Tibial nerve (tissue), 4 donors: ENCODE measurements around the gene MLXIP. TPM values are rescaled to one million over a fixed set of nuclear protein-coding genes. Genes with fewer than 3 reads are reported as not detected.

Source experiments
- DNase-seq, 2 donors: peaks; one replicate each; pipeline ENCODE4 v3.0.0-alpha.2; 2019; ENCODE audit warnings: low spot score in 2 of 2
- H3K27ac ChIP-seq, 4 donors: fragments of 200-600 bp; sonication (generic) in 3 of 4; one replicate each; pipeline ENCODE4 v1.5.1; 2017 to 2019; ENCODE audit warnings: mild to moderate bottlenecking in 1 of 4
- H3K27me3 ChIP-seq, 2 donors: fragments of 200-600 bp; sonication (generic) in 1 of 2; one replicate each; pipeline versions ENCODE4 v1.5.1 to v1.6.0; 2017 to 2019
- H3K36me3 ChIP-seq, 3 donors: fragments of 200-600 bp; sonication (generic); one replicate each; pipeline ENCODE4 v1.5.1; 2018 to 2019
- H3K4me1 ChIP-seq, 4 donors: fragments of 200-600 bp; sonication (generic) in 3 of 4; one replicate each; pipeline ENCODE4 v1.5.1; 2017 to 2019
- H3K4me3 ChIP-seq, 4 donors: fragments of 200-600 bp; sonication (generic) in 3 of 4; one replicate each; pipeline ENCODE4 v1.5.1; 2017 to 2019; ENCODE audit warnings: mild to moderate bottlenecking in 1 of 4, moderate library complexity in 1 of 4
- H3K9me3 ChIP-seq, 4 donors: fragments of 200-600 bp; sonication (generic) in 3 of 4; one replicate each; pipeline ENCODE4 v1.5.1; 2017 to 2019
- EP300 ChIP-seq, 2 donors: sonication (generic); formaldehyde crosslinking; IDR thresholded peaks; one replicate each; pipeline ENCODE4 v1.6.1; 2017; ENCODE audit warnings: antibody characterized with exemption in 2 of 2, mild to moderate bottlenecking in 1 of 2
- POLR2A ChIP-seq, 2 donors: fragments of 450-650 bp; IDR thresholded peaks; one replicate each; pipeline ENCODE4 v1.6.1; 2017; ENCODE audit warnings: antibody characterized with exemption in 2 of 2, mild to moderate bottlenecking in 2 of 2, moderate library complexity in 2 of 2
- WGBS, 2 donors: methylation state at CpG; one replicate each; pipeline ENCODE4 v1.1.5; 2018; 5-methylcytosine and 5-hydroxymethylcytosine counted together
- total RNA-seq, 4 donors: library from RNA; depleted of rRNA; stranded (reverse); fragments of >200 nt; gene quantifications; one replicate each; pipeline ENCODE4 v1.1.0, GENCODE V29; 2016
- TF ChIP-seq, protein P1 (sequence below), 5 experiments: fragments of 200-600 bp in 3 of 5; fragments of 450-650 bp in 2 of 5; sonication (generic) in 3 of 5; IDR thresholded peaks; one replicate each; pipeline ENCODE4 v1.5.1; 2016 to 2019; ENCODE audit warnings: antibody characterized with exemption in 5 of 5, mild to moderate bottlenecking in 3 of 5, moderate library complexity in 2 of 5

MLXIP gene
- total RNA-seq, 4 donors from 2014 or later, result 22.1 to 57.0 (median 27.1) TPM

DNA sequence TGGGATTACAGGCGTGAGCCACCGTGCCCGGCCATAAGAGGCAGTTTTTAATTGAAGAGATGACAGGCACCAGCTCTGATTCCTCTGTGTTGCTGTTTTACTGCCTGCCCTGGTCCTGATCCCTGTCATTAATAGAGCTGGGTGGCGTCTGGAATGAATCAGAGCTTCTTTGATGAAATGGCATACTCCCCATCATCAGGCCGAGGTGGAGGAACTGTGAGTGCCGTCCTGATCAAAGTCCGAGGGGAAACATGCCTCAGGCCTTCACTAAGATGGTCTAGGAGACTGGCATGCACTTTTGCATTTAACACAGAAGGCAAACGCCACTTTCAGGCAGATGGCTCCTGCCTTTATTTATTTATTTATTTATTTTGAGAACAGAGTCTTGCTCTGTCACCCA is 61.4 kb downstream of the MLXIP start:
- Histone ChIP-seq H3K27ac (no peak overlapping the region), H3K4me3 (no peak overlapping the region), H3K27me3 (no peaks in the 10 kb centered on the region), H3K36me3 (peaks cover 0 to 98% (median 28%) of the 10 kb centered on the region in 3 donors), H3K4me1 (no peaks in the 10 kb centered on the region), H3K9me3 (no peaks in the 10 kb centered on the region)
- TF ChIP-seq, protein P1, sequence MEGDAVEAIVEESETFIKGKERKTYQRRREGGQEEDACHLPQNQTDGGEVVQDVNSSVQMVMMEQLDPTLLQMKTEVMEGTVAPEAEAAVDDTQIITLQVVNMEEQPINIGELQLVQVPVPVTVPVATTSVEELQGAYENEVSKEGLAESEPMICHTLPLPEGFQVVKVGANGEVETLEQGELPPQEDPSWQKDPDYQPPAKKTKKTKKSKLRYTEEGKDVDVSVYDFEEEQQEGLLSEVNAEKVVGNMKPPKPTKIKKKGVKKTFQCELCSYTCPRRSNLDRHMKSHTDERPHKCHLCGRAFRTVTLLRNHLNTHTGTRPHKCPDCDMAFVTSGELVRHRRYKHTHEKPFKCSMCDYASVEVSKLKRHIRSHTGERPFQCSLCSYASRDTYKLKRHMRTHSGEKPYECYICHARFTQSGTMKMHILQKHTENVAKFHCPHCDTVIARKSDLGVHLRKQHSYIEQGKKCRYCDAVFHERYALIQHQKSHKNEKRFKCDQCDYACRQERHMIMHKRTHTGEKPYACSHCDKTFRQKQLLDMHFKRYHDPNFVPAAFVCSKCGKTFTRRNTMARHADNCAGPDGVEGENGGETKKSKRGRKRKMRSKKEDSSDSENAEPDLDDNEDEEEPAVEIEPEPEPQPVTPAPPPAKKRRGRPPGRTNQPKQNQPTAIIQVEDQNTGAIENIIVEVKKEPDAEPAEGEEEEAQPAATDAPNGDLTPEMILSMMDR (IDR thresholded peaks at IDR 0.05), result no peak
- TF ChIP-seq EP300 (IDR thresholded peaks at IDR 0.05) (no peak), POLR2A (IDR thresholded peaks at IDR 0.05) (no peak)
- WGBS, 2 donors, result 72 to 73% methylated on average over 8 of the region's 8 CpGs
- DNase-seq, result no peak

GRCh38 chr12:122140467-122141257 is 62.1 kb downstream of the MLXIP start:
- H3K27ac ChIP-seq, result no peak overlapping the region
- H3K27me3 ChIP-seq, result no peaks in the 10 kb centered on the region
- no peaks in the 10 kb centered on the region for H3K9me3 ChIP-seq
- H3K4me3 ChIP-seq, result no peak overlapping the region
- WGBS, 2 donors, result 94 to 96% methylated on average over 18 of the region's 19 CpGs
- peaks cover 0 to 94% (median 20%) of the 10 kb centered on the region in 3 donors for H3K36me3 ChIP-seq
- no peaks in the 10 kb centered on the region for H3K4me1 ChIP-seq
- TF ChIP-seq, protein P1 (IDR thresholded peaks at IDR 0.05), result no peak
- TF ChIP-seq EP300 (IDR thresholded peaks at IDR 0.05) (no peak), POLR2A (IDR thresholded peaks at IDR 0.05) (no peak)
- DNase-seq, result no peak

DNA sequence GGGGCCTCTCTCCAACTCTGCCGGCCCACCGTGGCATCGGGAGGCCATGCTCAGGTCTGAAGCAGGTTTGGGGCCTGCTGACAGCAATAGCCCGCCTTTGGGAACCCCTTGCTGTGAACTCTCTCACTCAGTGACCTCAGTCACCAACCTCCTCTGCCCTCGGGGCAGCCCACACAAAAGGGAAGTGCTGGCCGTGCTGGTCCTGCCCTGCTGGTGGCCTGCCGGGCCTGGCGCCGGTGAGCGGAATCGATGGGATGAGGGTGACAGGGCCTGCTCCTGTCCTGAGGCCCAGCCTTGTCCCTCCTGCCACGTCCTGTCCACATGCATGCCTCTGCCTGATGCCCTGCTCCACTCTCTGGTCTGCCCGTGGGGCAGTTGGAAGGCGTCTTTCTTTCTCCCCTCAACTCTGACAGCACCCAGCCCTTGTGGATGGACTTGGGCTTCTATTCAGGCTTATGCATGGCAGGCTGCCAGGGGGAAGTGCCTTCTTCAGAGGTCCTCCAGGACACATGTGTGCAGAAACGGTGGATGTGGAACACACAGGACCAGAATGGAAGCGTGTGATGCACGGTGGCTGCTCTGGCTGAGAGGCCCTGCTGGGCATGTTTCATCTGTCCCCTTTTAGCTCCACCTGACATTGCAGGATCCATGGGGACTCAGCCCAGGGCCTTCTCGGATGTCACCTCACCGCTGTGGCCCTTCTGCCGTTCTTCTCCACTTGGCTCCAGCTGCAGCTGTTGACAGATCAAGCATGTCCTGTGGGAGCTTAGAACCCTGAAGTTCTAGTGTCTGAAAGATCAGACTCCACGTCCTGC is 63.6 kb downstream of the MLXIP start:
- no peaks in the 10 kb centered on the region for H3K9me3 ChIP-seq
- no peak overlapping the region for H3K27ac ChIP-seq
- TF ChIP-seq EP300 (IDR thresholded peaks at IDR 0.05), result no peak
- TF ChIP-seq POLR2A (IDR thresholded peaks at IDR 0.05), result no peak
- TF ChIP-seq, protein P1 (IDR thresholded peaks at IDR 0.05), result no peak
- no peaks in the 10 kb centered on the region for H3K27me3 ChIP-seq
- H3K4me1 ChIP-seq, result no peaks in the 10 kb centered on the region
- WGBS, 2 donors, result 85 to 89% methylated on average over 21 of the region's 21 CpGs
- H3K36me3 ChIP-seq, result peaks cover 0 to 80% (median 17%) of the 10 kb centered on the region in 3 donors
- H3K4me3 ChIP-seq, result no peak overlapping the region
- DNase-seq, result no peak

DNA sequence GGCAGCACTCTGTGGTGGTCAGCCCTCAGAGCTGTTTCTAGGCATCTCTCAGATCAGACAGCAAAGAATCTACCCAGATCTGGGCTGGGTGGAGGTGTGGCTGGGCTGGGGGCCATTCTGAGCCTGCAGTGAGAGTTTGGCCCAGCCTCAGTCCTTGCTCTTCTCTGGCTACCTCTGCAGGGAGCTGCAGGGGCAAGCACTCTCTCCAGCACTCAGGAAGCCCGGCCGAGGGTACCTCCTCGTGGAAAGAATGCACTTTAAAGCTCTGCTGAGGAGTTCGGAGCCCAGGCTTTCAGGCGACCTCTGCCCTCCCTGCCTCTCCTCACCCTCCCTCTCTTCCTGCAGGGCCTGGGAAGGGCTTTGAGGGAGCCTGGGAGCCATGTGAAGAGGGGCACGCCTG is 64.3 kb downstream of the MLXIP start:
- Histone ChIP-seq H3K9me3 (no peaks in the 10 kb centered on the region), H3K4me3 (no peak overlapping the region), H3K36me3 (peaks cover 0 to 72% (median 17%) of the 10 kb centered on the region in 3 donors), H3K4me1 (no peaks in the 10 kb centered on the region), H3K27me3 (no peaks in the 10 kb centered on the region), H3K27ac (no peak overlapping the region)
- DNase-seq, result no peak
- 63% methylated on average over 2 of the region's 6 CpGs; no CpG with 5 or more reads in 1 of the 2 donors for WGBS, 2 donors
- TF ChIP-seq POLR2A (IDR thresholded peaks at IDR 0.05), result no peak
- no peak for TF ChIP-seq EP300 (IDR thresholded peaks at IDR 0.05)
- TF ChIP-seq, protein P1 (IDR thresholded peaks at IDR 0.05), result no peak

DNA sequence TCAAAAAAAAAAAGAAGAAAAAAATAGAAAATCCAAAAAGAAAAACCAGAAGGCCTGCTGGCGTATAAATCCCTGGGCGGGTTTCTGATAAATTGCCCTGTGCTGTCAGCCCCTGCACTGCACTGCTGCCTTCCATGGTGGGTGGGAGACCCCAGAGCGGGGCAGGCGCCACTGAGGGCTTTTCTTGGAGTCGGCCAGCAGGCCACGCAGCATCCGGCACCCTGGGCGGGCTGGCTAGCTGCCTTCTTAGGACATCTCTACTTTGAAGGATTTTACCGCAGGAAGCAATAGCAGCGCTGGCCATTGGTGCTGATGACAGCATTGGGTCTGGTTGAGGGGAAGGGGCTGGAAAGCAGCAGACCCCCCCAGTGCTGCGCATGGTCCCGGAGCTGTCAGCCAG is 66.3 kb downstream of the MLXIP start:
- H3K27me3 ChIP-seq, result no peaks in the 10 kb centered on the region
- H3K4me1 ChIP-seq, result no peaks in the 10 kb centered on the region
- no peak overlapping the region for H3K4me3 ChIP-seq
- DNase-seq, result no peak
- no peaks in the 10 kb centered on the region for H3K9me3 ChIP-seq
- H3K36me3 ChIP-seq, result peaks cover 0 to 52% (median 17%) of the 10 kb centered on the region in 3 donors
- no peak overlapping the region for H3K27ac ChIP-seq
- TF ChIP-seq POLR2A (IDR thresholded peaks at IDR 0.05), result no peak
- TF ChIP-seq, protein P1 (IDR thresholded peaks at IDR 0.05), result no peak
- TF ChIP-seq EP300 (IDR thresholded peaks at IDR 0.05), result no peak
- WGBS, 2 donors, result 91 to 93% methylated on average over 12 of the region's 12 CpGs
